GM23338 (cell line): ENCODE measurements around the gene PLEKHG5. TPM values are rescaled to one million over a fixed set of nuclear protein-coding genes. Genes with fewer than 3 reads are reported as not detected.

Source experiments
- ATAC-seq: fragments of 200-7000 bp; cut with Tn5 transposase; 3 replicates; pipeline ENCODE4 v1.9.1; 2020
- DNase-seq: peaks from one replicate; pipeline ENCODE4 v3.0.0-alpha.2; 2015; ENCODE audit warnings: low spot score
- H2AFZ ChIP-seq: fragments of 200-600 bp; sonication (generic); 2 replicates; pipeline ENCODE4 v1.8.0; 2016; ENCODE audit warnings: antibody characterized with exemption, mild to moderate bottlenecking, moderate library complexity
- H3F3A ChIP-seq: fragments of 200-600 bp; sonication (generic); replicated peaks from 2 replicates; pipeline ENCODE4 v1.8.0; 2017; ENCODE audit warnings: antibody characterized with exemption, mixed run types, low read depth
- H3K27ac ChIP-seq: fragments of 200-600 bp; sonication (generic); 2 replicates; pipeline ENCODE4 v1.6.1; 2016; ENCODE audit warnings: low read depth
- H3K27me3 ChIP-seq: fragments of 200-600 bp; sonication (generic); 2 replicates; pipeline ENCODE4 v1.8.0; 2016; ENCODE audit warnings: mild to moderate bottlenecking, mixed run types, moderate library complexity; ENCODE audit not compliant: insufficient read depth
- H3K36me3 ChIP-seq: fragments of 200-600 bp; sonication (generic); 2 replicates; pipeline ENCODE4 v1.8.0; 2016; ENCODE audit warnings: mild to moderate bottlenecking; ENCODE audit not compliant: insufficient read depth
- H3K4me1 ChIP-seq: fragments of 200-600 bp; sonication (generic); 2 replicates; pipeline ENCODE4 v1.8.0; 2016; ENCODE audit warnings: mild to moderate bottlenecking, moderate library complexity; ENCODE audit not compliant: insufficient read depth
- H3K4me2 ChIP-seq: fragments of 200-600 bp; sonication (generic); 2 replicates; pipeline ENCODE4 v1.7.1; 2017; ENCODE audit warnings: mixed run types
- H3K4me3 ChIP-seq: fragments of 200-600 bp; sonication (generic); 2 replicates; pipeline ENCODE4 v1.6.1; 2016; ENCODE audit warnings: mixed run types
- H3K79me2 ChIP-seq: fragments of 200-600 bp; sonication (generic); replicated peaks from 2 replicates; pipeline ENCODE4 v1.8.0; 2017; ENCODE audit warnings: mild to moderate bottlenecking; ENCODE audit not compliant: insufficient read depth
- H3K9me2 ChIP-seq: fragments of 200-600 bp; sonication (generic); 2 replicates; pipeline ENCODE4 v1.8.0; 2017; ENCODE audit not compliant: insufficient read depth
- H4K20me1 ChIP-seq: fragments of 200-600 bp; sonication (generic); replicated peaks from 2 replicates; pipeline ENCODE4 v1.8.0; 2017; ENCODE audit warnings: mild to moderate bottlenecking; ENCODE audit not compliant: insufficient read depth
- H3K27ac Mint-ChIP-seq: 2 replicates; pipeline ENCODE4 v1.8.0; 2020; ENCODE audit warnings: inconsistent platforms, mild to moderate bottlenecking, moderate library complexity, mixed read lengths
- H3K27me3 Mint-ChIP-seq: 3 replicates; pipeline ENCODE4 v1.8.0; 2022; ENCODE audit warnings: low read depth, mild to moderate bottlenecking, moderate library complexity, mixed read lengths, inconsistent platforms; ENCODE audit not compliant: insufficient read depth, poor library complexity
- H3K36me3 Mint-ChIP-seq: 3 replicates; pipeline ENCODE4 v1.8.0; 2021; ENCODE audit warnings: low read depth, mild to moderate bottlenecking, inconsistent platforms, moderate library complexity, mixed read lengths
- H3K4me1 Mint-ChIP-seq: 3 replicates; pipeline ENCODE4 v1.8.0; 2020; ENCODE audit warnings: mild to moderate bottlenecking, inconsistent platforms, mixed read lengths
- H3K4me3 Mint-ChIP-seq: 3 replicates; pipeline ENCODE4 v1.8.0; 2021; ENCODE audit warnings: moderate library complexity, mild to moderate bottlenecking, inconsistent platforms, mixed read lengths
- H3K9me3 Mint-ChIP-seq: 3 replicates; pipeline ENCODE4 v1.8.0; 2020; ENCODE audit warnings: moderate library complexity, mild to moderate bottlenecking, inconsistent platforms, mixed read lengths
- CREB1 ChIP-seq: fragments of 250-450 bp; sonication (Bioruptor Pico); IDR thresholded peaks from 2 replicates; pipeline ENCODE4 v1.5.0; 2020; ENCODE audit warnings: low read depth, mild to moderate bottlenecking, moderate library complexity
- EZH2 ChIP-seq: fragments of 200-600 bp; sonication (generic); IDR thresholded peaks from one replicate; pipeline ENCODE4 v1.8.0; 2017; ENCODE audit warnings: antibody characterized with exemption, mild to moderate bottlenecking, low read depth; ENCODE audit not compliant: unreplicated experiment
- EZH2phosphoT487 ChIP-seq: fragments of 200-600 bp; sonication (generic); IDR thresholded peaks from one replicate; pipeline ENCODE4 v1.8.1; 2018; ENCODE audit warnings: antibody characterized with exemption; ENCODE audit not compliant: unreplicated experiment
- JUNB ChIP-seq: IDR thresholded peaks from one replicate; pipeline ENCODE4 v1.6.1; 2016; ENCODE audit warnings: antibody characterized with exemption; ENCODE audit not compliant: unreplicated experiment
- NANOG ChIP-seq: IDR thresholded peaks from 2 replicates; pipeline ENCODE4 v1.6.1; 2016; ENCODE audit warnings: antibody characterized with exemption, borderline replicate concordance
- POLR2AphosphoS5 ChIP-seq: IDR thresholded peaks from 2 replicates; pipeline ENCODE4 v1.6.1; 2016; ENCODE audit warnings: antibody characterized with exemption, low read depth
- STAT1 ChIP-seq: IDR thresholded peaks from one replicate; pipeline ENCODE4 v1.6.1; 2016; ENCODE audit warnings: antibody characterized with exemption; ENCODE audit not compliant: unreplicated experiment
- ZNF114 ChIP-seq: fragments of 250-450 bp; sonication (Bioruptor Pico); IDR thresholded peaks from 2 replicates; pipeline ENCODE4 v1.5.0; 2020; ENCODE audit warnings: mild to moderate bottlenecking, moderate library complexity
- ZNF462 ChIP-seq: fragments of 250-450 bp; sonication (Bioruptor Pico); IDR thresholded peaks from 2 replicates; pipeline ENCODE4 v1.5.0; 2020; ENCODE audit warnings: mild to moderate bottlenecking, moderate library complexity
- polyA plus RNA-seq: library from polyadenylated mRNA; unstranded; fragments of >200 nt; fragmentation: Nextera tagmentation; extraction: Ambion mirVana; gene quantifications from 2 replicates; pipeline ENCODE4 v1.2.1, GENCODE V29; 2016
- total RNA-seq: library from RNA; depleted of rRNA; stranded (reverse); fragments of >200 nt; shearing (Covaris generic); gene quantifications from 2 replicates; pipeline ENCODE4 v1.2.3, GENCODE V29; 2014
- TF ChIP-seq, protein P1 (sequence below): IDR thresholded peaks from one replicate; pipeline ENCODE4 v1.6.1; 2018; ENCODE audit warnings: antibody characterized with exemption; ENCODE audit not compliant: unreplicated experiment
- TF ChIP-seq, protein P2 (sequence below), 2 experiments: fragments of 200-600 bp in 1 of 2; sonication (generic) in 1 of 2; conservative IDR thresholded peaks; 2 replicates each; pipeline versions ENCODE4 v1.5.1 to v1.6.1; 2016 to 2017; ENCODE audit warnings: antibody characterized with exemption in 2 of 2, low read depth in 2 of 2, mild to moderate bottlenecking in 2 of 2, moderate library complexity in 1 of 2
- TF ChIP-seq, protein P3 (sequence below): IDR thresholded peaks from 2 replicates; pipeline ENCODE4 v1.6.1; 2016; ENCODE audit warnings: antibody characterized with exemption

PLEKHG5 gene
- total and polyA plus RNA-seq, 2 experiments from 2014 or later: 9.0 to 26.4 TPM

DNA sequence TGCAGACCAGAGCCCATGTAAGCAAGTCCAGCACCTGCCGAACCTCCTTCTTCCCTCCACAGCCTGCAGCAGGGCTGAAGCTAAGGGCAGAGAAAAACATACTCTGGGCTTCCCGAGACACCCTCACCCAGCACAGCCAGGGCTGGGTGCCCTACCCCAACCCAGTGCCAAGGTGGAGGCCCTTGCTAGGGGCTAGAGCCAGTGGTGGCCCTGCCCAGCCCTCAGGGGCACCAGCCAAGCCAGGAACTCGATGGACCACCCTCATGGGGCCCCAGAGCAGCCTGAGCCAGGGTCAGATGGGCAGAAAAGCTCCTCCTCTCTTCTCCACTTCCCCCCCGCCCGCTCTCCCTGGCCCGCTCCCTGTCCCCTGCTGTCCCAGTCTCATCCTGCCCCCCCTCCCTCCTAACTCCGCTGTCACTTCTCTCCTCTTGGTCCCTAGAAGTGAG is 41.4 kb downstream of the PLEKHG5 start:
- peaks cover 23% of the 10 kb centered on the region for H3K27me3 ChIP-seq
- DNase-seq (no peak), ATAC-seq (no peak)
- peaks cover 7% of the 10 kb centered on the region; the same call in 1 of the 2 replicates for H3K4me1 ChIP-seq
- H3K27ac ChIP-seq: no peak overlapping the region
- H3K36me3 Mint-ChIP-seq: peaks cover 8% of the 10 kb centered on the region; the same call in 1 of the 3 replicates
- no peak overlapping the region for H2AFZ ChIP-seq
- H3K9me3 Mint-ChIP-seq: no peaks in the 10 kb centered on the region
- H4K20me1 ChIP-seq: no peaks in the 10 kb centered on the region
- H3K79me2 ChIP-seq: no peaks in the 10 kb centered on the region
- peaks cover 4% of the 10 kb centered on the region; the same call in 1 of the 2 replicates for H3F3A ChIP-seq
- peaks cover 37% of the 10 kb centered on the region for H3K27me3 Mint-ChIP-seq
- peaks cover 32% of the 10 kb centered on the region for H3K4me1 Mint-ChIP-seq
- H3K36me3 ChIP-seq: no peaks in the 10 kb centered on the region
- no peak overlapping the region for H3K27ac Mint-ChIP-seq
- no peak overlapping the region for H3K4me2 ChIP-seq
- no peaks in the 10 kb centered on the region for H3K9me2 ChIP-seq
- H3K4me3 ChIP-seq: no peak overlapping the region
- no peak for TF ChIP-seq JUNB
- TF ChIP-seq EZH2: no peak
- TF ChIP-seq, protein P1, sequence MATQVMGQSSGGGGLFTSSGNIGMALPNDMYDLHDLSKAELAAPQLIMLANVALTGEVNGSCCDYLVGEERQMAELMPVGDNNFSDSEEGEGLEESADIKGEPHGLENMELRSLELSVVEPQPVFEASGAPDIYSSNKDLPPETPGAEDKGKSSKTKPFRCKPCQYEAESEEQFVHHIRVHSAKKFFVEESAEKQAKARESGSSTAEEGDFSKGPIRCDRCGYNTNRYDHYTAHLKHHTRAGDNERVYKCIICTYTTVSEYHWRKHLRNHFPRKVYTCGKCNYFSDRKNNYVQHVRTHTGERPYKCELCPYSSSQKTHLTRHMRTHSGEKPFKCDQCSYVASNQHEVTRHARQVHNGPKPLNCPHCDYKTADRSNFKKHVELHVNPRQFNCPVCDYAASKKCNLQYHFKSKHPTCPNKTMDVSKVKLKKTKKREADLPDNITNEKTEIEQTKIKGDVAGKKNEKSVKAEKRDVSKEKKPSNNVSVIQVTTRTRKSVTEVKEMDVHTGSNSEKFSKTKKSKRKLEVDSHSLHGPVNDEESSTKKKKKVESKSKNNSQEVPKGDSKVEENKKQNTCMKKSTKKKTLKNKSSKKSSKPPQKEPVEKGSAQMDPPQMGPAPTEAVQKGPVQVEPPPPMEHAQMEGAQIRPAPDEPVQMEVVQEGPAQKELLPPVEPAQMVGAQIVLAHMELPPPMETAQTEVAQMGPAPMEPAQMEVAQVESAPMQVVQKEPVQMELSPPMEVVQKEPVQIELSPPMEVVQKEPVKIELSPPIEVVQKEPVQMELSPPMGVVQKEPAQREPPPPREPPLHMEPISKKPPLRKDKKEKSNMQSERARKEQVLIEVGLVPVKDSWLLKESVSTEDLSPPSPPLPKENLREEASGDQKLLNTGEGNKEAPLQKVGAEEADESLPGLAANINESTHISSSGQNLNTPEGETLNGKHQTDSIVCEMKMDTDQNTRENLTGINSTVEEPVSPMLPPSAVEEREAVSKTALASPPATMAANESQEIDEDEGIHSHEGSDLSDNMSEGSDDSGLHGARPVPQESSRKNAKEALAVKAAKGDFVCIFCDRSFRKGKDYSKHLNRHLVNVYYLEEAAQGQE: no peak
- TF ChIP-seq NANOG: no peak
- no peak for TF ChIP-seq EZH2phosphoT487
- no peak for TF ChIP-seq ZNF462 (CRISPR knock-in tag)
- TF ChIP-seq STAT1: no peak
- TF ChIP-seq, protein P2, sequence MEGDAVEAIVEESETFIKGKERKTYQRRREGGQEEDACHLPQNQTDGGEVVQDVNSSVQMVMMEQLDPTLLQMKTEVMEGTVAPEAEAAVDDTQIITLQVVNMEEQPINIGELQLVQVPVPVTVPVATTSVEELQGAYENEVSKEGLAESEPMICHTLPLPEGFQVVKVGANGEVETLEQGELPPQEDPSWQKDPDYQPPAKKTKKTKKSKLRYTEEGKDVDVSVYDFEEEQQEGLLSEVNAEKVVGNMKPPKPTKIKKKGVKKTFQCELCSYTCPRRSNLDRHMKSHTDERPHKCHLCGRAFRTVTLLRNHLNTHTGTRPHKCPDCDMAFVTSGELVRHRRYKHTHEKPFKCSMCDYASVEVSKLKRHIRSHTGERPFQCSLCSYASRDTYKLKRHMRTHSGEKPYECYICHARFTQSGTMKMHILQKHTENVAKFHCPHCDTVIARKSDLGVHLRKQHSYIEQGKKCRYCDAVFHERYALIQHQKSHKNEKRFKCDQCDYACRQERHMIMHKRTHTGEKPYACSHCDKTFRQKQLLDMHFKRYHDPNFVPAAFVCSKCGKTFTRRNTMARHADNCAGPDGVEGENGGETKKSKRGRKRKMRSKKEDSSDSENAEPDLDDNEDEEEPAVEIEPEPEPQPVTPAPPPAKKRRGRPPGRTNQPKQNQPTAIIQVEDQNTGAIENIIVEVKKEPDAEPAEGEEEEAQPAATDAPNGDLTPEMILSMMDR (conservative IDR thresholded peaks at IDR 0.05; ENCODE audit: low read depth in 2 of 2): no peak
- TF ChIP-seq, protein P3, sequence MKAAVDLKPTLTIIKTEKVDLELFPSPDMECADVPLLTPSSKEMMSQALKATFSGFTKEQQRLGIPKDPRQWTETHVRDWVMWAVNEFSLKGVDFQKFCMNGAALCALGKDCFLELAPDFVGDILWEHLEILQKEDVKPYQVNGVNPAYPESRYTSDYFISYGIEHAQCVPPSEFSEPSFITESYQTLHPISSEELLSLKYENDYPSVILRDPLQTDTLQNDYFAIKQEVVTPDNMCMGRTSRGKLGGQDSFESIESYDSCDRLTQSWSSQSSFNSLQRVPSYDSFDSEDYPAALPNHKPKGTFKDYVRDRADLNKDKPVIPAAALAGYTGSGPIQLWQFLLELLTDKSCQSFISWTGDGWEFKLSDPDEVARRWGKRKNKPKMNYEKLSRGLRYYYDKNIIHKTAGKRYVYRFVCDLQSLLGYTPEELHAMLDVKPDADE: no peak
- TF ChIP-seq ZNF114 (CRISPR knock-in tag): no peak
- no peak for TF ChIP-seq CREB1
- no peak for TF ChIP-seq POLR2AphosphoS5
- H3K4me3 Mint-ChIP-seq: peak overlapping the region; percentile 54; the same call in 1 of the 3 replicates
